Right lobe of liver (tissue), 4 donors: Measurements from ENCODE around the gene C5orf22.

Experiments used
- POLR2A ChIP-seq: fragments of 450-650 bp; IDR thresholded peaks from one replicate; pipeline ENCODE4 v1.6.1; 2017; ENCODE audit warnings: antibody characterized with exemption, mild to moderate bottlenecking
- TF ChIP-seq, protein P1 (sequence below), 4 donors: fragments of 200-600 bp in 3 of 4; fragments of 450-650 bp in 1 of 4; IDR thresholded peaks; one replicate each; pipeline versions ENCODE4 v1.5.1 to v1.8.0; 2016 to 2022; ENCODE audit warnings: antibody characterized with exemption in 4 of 4, mild to moderate bottlenecking in 2 of 4
- donor health status: DM: no; HTN: no; CAD: no.
- donor health status: DM: no; HTN: no; CAD: no.
- donor health status: DM: no; HTN: yes; CAD: no.

DNA sequence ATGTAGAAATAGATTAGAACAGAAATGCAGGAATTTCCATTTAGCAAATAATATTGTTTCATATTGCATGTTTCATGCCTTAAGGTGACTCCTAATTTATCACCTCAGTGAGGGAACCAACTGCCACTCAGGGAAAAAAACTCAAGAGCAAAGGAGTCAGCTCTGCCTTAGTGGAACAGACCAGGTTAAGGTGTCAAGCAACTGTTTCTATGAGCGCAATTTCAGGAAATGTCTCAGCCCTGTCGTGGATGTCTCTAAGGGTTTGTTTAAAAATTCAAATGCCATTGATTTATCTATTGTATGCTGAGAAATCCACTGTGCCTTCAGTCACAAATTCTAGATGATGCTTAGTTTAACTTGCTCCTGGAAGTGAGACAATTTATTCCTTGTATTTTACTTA is 72.1 kb downstream of the C5orf22 start:
- no peak for TF ChIP-seq POLR2A
- TF ChIP-seq, protein P1, sequence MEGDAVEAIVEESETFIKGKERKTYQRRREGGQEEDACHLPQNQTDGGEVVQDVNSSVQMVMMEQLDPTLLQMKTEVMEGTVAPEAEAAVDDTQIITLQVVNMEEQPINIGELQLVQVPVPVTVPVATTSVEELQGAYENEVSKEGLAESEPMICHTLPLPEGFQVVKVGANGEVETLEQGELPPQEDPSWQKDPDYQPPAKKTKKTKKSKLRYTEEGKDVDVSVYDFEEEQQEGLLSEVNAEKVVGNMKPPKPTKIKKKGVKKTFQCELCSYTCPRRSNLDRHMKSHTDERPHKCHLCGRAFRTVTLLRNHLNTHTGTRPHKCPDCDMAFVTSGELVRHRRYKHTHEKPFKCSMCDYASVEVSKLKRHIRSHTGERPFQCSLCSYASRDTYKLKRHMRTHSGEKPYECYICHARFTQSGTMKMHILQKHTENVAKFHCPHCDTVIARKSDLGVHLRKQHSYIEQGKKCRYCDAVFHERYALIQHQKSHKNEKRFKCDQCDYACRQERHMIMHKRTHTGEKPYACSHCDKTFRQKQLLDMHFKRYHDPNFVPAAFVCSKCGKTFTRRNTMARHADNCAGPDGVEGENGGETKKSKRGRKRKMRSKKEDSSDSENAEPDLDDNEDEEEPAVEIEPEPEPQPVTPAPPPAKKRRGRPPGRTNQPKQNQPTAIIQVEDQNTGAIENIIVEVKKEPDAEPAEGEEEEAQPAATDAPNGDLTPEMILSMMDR (IDR thresholded peaks at IDR 0.05) = no peak
